ENCODE measurements around the gene BARD1. TPM values are rescaled to one million over a fixed set of nuclear protein-coding genes. Genes with fewer than 3 reads are reported as not detected.

Gene BARD1
- total and polyA plus RNA-seq, 2 of the 8 experiments (the other 6 are each of a cell fraction or from before 2014, with no cell fraction given): 11.1 to 29.8 TPM

DNA sequence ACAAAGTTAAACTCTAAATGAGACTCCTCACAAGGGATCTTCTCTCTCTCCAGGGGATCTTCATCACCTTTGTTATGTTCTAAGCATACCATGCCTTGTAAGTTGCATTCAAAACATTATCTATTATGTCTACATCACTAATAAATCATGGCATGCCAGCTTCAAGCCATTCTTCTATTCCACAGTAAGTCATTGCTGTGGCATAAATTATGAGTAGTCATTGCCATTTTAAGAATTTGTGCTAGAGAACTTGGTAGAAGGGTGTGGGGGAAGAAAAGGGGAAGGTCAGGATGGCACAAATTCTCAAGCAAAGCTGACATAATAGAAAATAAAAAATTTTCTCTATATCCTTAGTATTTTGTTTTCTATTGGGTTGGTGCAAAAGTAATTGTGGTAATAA lies 33.5 kb downstream of the BARD1 start:
- no peaks in the 10 kb centered on the region for H3K9me3 ChIP-seq (ENCODE audit: insufficient read depth in 2 of 2, low read depth in 1 of 2, low read length in 1 of 2)
- peaks cover 7 to 41% (median 28%) of the 10 kb centered on the region in 4 experiments; a peak in 7 of 8 replicates for H3K36me3 ChIP-seq (ENCODE audit: control insufficient read depth in 2 of 4, insufficient read depth in 4 of 4, low read length in 3 of 4)
- H4K91ac ChIP-seq (replicated peaks; ENCODE audit: insufficient read length, low read length): no peak overlapping the region
- H3K4me1 ChIP-seq (replicated peaks in 1 of 4; ENCODE audit: control insufficient read depth in 3 of 4, insufficient read depth in 4 of 4, low read length in 3 of 4): no peaks in the 10 kb centered on the region
- no peak overlapping the region for H3K4ac ChIP-seq (replicated peaks; ENCODE audit: insufficient read length, low read depth, low read length)
- H3K23me2 ChIP-seq (ENCODE audit: low read depth, low read length): no peaks in the 10 kb centered on the region
- H4K20me1 ChIP-seq (replicated peaks in 1 of 2; ENCODE audit: control insufficient read depth in 1 of 2, insufficient read depth in 2 of 2, low read length in 2 of 2): peaks cover 0 to 2% of the 10 kb centered on the region in 2 experiments
- H3K79me1 ChIP-seq (ENCODE audit: low read depth, low read length): peaks cover 2% of the 10 kb centered on the region; the same call in 1 of the 2 replicates
- H2BK15ac ChIP-seq (ENCODE audit: low read length): no peak overlapping the region
- H3K27me3 ChIP-seq (replicated peaks in 1 of 4; ENCODE audit: control insufficient read depth in 3 of 4, extremely low read depth in 1 of 4, insufficient read depth in 3 of 4, low read length in 3 of 4): no peaks in the 10 kb centered on the region
- H3K14ac ChIP-seq (ENCODE audit: insufficient read length): no peak overlapping the region
- H2BK20ac ChIP-seq (ENCODE audit: low read length): no peak overlapping the region
- POLR2A ChIA-PET (ENCODE audit: partially characterized antibody): interaction anchor here (1.2 kb wide), 1 partner anchor 11 kb away, joined by 5 read pairs; no protein-coding TSS in a partner anchor
- no peak overlapping the region for H3K9ac ChIP-seq (replicated peaks in 1 of 4; ENCODE audit: extremely low read depth in 1 of 4, low read depth in 3 of 4, low read length in 3 of 4)
- FAIRE-seq: no peak
- H3K18ac ChIP-seq (ENCODE audit: extremely low read depth, low read length): no peak overlapping the region
- no peak for DNase-seq (ENCODE audit: low read depth in 1 of 2, low spot score in 2 of 2)
- no peak overlapping the region for H2BK12ac ChIP-seq (ENCODE audit: low read depth, low read length)
- no peak overlapping the region for H3K56ac ChIP-seq (replicated peaks; ENCODE audit: insufficient read length, low read depth, low read length)
- H2BK120ac ChIP-seq (replicated peaks; ENCODE audit: low read depth, low read length): no peak overlapping the region
- CTCF ChIA-PET (ENCODE audit: partially characterized antibody): no interaction called here
- H4K5ac ChIP-seq (ENCODE audit: insufficient read length, low read depth, low read length): no peak overlapping the region
- H2AFZ ChIP-seq (ENCODE audit: low read length): no peak overlapping the region
- no peak overlapping the region for H3K4me2 ChIP-seq (ENCODE audit: insufficient read depth in 1 of 2, low read depth in 2 of 2, low read length in 2 of 2)
- H3K27ac ChIP-seq (ENCODE audit: low read depth, low read length): no peak overlapping the region
- no peak overlapping the region for H3K4me3 ChIP-seq (ENCODE audit: extremely low read depth in 1 of 4, insufficient read depth in 2 of 4, low read depth in 3 of 4, low read length in 4 of 4)
- no peak overlapping the region for H2BK5ac ChIP-seq (ENCODE audit: low read depth, low read length)
- H3K79me2 ChIP-seq (ENCODE audit: control insufficient read depth in 1 of 2, insufficient read depth in 2 of 2, low read length in 2 of 2): peaks cover 0 to 20% of the 10 kb centered on the region in 2 experiments; a peak in 2 of 4 replicates
- H3K23ac ChIP-seq (ENCODE audit: insufficient read length): no peak overlapping the region
- TF ChIP-seq BRCA1 (IDR thresholded peaks at IDR 0.05; ENCODE audit: low read depth, low read length): no peak
- TF ChIP-seq, protein P1, sequence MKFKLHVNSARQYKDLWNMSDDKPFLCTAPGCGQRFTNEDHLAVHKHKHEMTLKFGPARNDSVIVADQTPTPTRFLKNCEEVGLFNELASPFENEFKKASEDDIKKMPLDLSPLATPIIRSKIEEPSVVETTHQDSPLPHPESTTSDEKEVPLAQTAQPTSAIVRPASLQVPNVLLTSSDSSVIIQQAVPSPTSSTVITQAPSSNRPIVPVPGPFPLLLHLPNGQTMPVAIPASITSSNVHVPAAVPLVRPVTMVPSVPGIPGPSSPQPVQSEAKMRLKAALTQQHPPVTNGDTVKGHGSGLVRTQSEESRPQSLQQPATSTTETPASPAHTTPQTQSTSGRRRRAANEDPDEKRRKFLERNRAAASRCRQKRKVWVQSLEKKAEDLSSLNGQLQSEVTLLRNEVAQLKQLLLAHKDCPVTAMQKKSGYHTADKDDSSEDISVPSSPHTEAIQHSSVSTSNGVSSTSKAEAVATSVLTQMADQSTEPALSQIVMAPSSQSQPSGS (IDR thresholded peaks at IDR 0.05; ENCODE audit: low read length): no peak
- no peak for TF ChIP-seq CREB1 (IDR thresholded peaks at IDR 0.05)
- no peak for TF ChIP-seq JUN (IDR thresholded peaks at IDR 0.05; ENCODE audit: low read depth, low read length)
- TF ChIP-seq RAD21 (IDR thresholded peaks at IDR 0.05 in 1 of 2, conservative IDR thresholded peaks at IDR 0.05 in 1 of 2; ENCODE audit: low read depth in 2 of 2, low read length in 2 of 2): no peak
- TF ChIP-seq, protein P2, sequence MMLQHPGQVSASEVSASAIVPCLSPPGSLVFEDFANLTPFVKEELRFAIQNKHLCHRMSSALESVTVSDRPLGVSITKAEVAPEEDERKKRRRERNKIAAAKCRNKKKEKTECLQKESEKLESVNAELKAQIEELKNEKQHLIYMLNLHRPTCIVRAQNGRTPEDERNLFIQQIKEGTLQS (IDR thresholded peaks at IDR 0.05; ENCODE audit: insufficient read depth, low read depth, low read length): no peak
- TF ChIP-seq CBX8 (IDR thresholded peaks at IDR 0.05; ENCODE audit: borderline replicate concordance, low read depth, low read length): no peak
- no peak for TF ChIP-seq EZH2 (IDR thresholded peaks at IDR 0.05; ENCODE audit: low read depth, low read length, severe bottlenecking)
- TF ChIP-seq, protein P3, sequence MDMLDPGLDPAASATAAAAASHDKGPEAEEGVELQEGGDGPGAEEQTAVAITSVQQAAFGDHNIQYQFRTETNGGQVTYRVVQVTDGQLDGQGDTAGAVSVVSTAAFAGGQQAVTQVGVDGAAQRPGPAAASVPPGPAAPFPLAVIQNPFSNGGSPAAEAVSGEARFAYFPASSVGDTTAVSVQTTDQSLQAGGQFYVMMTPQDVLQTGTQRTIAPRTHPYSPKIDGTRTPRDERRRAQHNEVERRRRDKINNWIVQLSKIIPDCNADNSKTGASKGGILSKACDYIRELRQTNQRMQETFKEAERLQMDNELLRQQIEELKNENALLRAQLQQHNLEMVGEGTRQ (IDR thresholded peaks at IDR 0.05; ENCODE audit: low read length): no peak
- TF ChIP-seq HDAC2 (IDR thresholded peaks at IDR 0.05; ENCODE audit: borderline replicate concordance in 1 of 2, low read depth in 2 of 2, low read length in 2 of 2): no peak
- TF ChIP-seq TEAD4 (IDR thresholded peaks at IDR 0.05; ENCODE audit: low read depth, low read length): no peak
- no peak overlapping the region for H2AK5ac ChIP-seq (ENCODE audit: low read depth, low read length)
- no peak overlapping the region for H4K8ac ChIP-seq (ENCODE audit: extremely low read depth, insufficient read depth, low read length)
